GM12878 (cell line): ENCODE data around the gene HOXD12. TPM values are rescaled to one million over a fixed set of nuclear protein-coding genes. Genes with fewer than 3 reads are reported as not detected.

ENCODE experiments used
- BHLHE40 ChIP-seq, 2 experiments: fragments of 450-650 bp in 1 of 2; IDR thresholded peaks; 2 replicates each; pipeline ENCODE4 v1.6.1; 2011 to 2017; ENCODE audit warnings: low read depth in 2 of 2, borderline replicate concordance in 1 of 2, improper control_type of control experiment in 1 of 2, low read length in 1 of 2, mild to moderate bottlenecking in 1 of 2
- IKZF1 ChIP-seq: fragments of 450-650 bp; conservative IDR thresholded peaks from 2 replicates; pipeline ENCODE4 v1.6.1; 2017; ENCODE audit warnings: antibody characterized with exemption, mild to moderate bottlenecking
- RFX5 ChIP-seq: IDR thresholded peaks from 2 replicates; pipeline ENCODE4 v1.6.1; 2011; ENCODE audit warnings: low read depth, low read length, improper control_type of control experiment
- SMAD1 ChIP-seq: fragments of 450-650 bp; IDR thresholded peaks from 2 replicates; pipeline ENCODE4 v1.6.1; 2018; ENCODE audit warnings: mild to moderate bottlenecking, low read depth; ENCODE audit not compliant: partially characterized antibody
- SMARCA5 ChIP-seq: fragments of 450-650 bp; IDR thresholded peaks from 2 replicates; pipeline ENCODE4 v1.6.1; 2017; ENCODE audit warnings: mild to moderate bottlenecking
- SREBF1 ChIP-seq: IDR thresholded peaks from 2 replicates; pipeline ENCODE4 v1.6.1; 2012; ENCODE audit warnings: mild to moderate bottlenecking, low read length
- STAT1 ChIP-seq: fragments of 450-650 bp; conservative IDR thresholded peaks from 2 replicates; pipeline ENCODE4 v1.6.1; 2014; ENCODE audit warnings: antibody characterized with exemption, mild to moderate bottlenecking
- TBL1XR1 ChIP-seq: IDR thresholded peaks from 2 replicates; pipeline ENCODE4 v1.6.1; 2012; ENCODE audit warnings: low read depth, low read length, improper control_type of control experiment
- ZBTB4 ChIP-seq: fragments of 450-650 bp; formaldehyde crosslinking; IDR thresholded peaks from 2 replicates; pipeline ENCODE4 v1.4.0; 2022; ENCODE audit warnings: mild to moderate bottlenecking, moderate library complexity
- ZNF217 ChIP-seq: fragments of 450-650 bp; IDR thresholded peaks from 2 replicates; pipeline ENCODE4 v1.6.1; 2017; ENCODE audit warnings: antibody characterized with exemption, mild to moderate bottlenecking
- polyA plus RNA-seq, 11 experiments: library from polyadenylated mRNA; depleted of rRNA in 4 of 11; unstranded in 6 of 11; stranded (reverse) in 5 of 11; fragments of >200 nt; fragmentation: Nextera tagmentation in 4 of 11; fragmentation: Illumina TruSeq in 1 of 11; extraction: Ambion mirVana in 4 of 11; extraction: Trizol in 1 of 11; gene quantifications; 1 replicate in 1 of 11; 2 replicates in 10 of 11; pipeline versions ENCODE4 v1.2.1 to v1.2.3, GENCODE V29; 2011 to 2016; ENCODE audit warnings: inconsistent platforms in 2 of 11, missing spikeins in 2 of 11, low read depth in 1 of 11
- total RNA-seq, 4 experiments: library from RNA; depleted of rRNA in 3 of 4; stranded (reverse); fragments of >200 nt in 3 of 4; fragmentation: Illumina TruSeq in 1 of 4; extraction: Trizol in 1 of 4; gene quantifications; 2 replicates each; pipeline versions ENCODE4 v1.2.1 to v1.2.3, GENCODE V29; 2013 to 2021
- TF ChIP-seq, protein P1 (sequence below): IDR thresholded peaks from 2 replicates; pipeline ENCODE4 v1.6.1; 2012; ENCODE audit warnings: mild to moderate bottlenecking, low read depth, low read length
- TF ChIP-seq, protein P2 (sequence below): fragments of 450-650 bp; formaldehyde crosslinking; IDR thresholded peaks from 2 replicates; pipeline ENCODE4 v1.4.0; 2020; ENCODE audit warnings: mild to moderate bottlenecking, moderate library complexity

The HOXD12 gene
- total and polyA plus RNA-seq, 10 of the 15 experiments (the other 5 are each of a cell fraction or from before 2014, with no cell fraction given): not detected

DNA sequence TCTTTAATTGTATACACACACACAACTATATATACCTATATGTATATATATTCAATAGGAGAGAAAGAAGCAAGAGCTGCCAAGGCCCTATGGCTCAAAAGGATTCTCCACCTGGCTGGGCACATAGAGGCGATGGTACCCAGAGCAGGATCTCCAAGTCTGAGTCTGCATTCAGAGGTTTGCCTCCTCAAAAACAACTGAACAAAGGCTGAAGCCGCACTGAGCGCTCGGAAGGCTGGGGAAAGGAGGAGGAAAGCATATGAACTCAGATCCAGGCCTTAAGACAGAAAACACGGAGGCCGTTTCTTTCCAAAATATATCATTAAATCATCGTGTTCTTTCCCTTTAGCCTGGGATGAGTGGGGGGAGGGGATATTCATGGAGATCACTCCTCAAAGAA is 3.6 kb downstream of the HOXD12 start (continued):
- TF ChIP-seq, protein P1, sequence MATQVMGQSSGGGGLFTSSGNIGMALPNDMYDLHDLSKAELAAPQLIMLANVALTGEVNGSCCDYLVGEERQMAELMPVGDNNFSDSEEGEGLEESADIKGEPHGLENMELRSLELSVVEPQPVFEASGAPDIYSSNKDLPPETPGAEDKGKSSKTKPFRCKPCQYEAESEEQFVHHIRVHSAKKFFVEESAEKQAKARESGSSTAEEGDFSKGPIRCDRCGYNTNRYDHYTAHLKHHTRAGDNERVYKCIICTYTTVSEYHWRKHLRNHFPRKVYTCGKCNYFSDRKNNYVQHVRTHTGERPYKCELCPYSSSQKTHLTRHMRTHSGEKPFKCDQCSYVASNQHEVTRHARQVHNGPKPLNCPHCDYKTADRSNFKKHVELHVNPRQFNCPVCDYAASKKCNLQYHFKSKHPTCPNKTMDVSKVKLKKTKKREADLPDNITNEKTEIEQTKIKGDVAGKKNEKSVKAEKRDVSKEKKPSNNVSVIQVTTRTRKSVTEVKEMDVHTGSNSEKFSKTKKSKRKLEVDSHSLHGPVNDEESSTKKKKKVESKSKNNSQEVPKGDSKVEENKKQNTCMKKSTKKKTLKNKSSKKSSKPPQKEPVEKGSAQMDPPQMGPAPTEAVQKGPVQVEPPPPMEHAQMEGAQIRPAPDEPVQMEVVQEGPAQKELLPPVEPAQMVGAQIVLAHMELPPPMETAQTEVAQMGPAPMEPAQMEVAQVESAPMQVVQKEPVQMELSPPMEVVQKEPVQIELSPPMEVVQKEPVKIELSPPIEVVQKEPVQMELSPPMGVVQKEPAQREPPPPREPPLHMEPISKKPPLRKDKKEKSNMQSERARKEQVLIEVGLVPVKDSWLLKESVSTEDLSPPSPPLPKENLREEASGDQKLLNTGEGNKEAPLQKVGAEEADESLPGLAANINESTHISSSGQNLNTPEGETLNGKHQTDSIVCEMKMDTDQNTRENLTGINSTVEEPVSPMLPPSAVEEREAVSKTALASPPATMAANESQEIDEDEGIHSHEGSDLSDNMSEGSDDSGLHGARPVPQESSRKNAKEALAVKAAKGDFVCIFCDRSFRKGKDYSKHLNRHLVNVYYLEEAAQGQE: no peak
- TF ChIP-seq, protein P2, sequence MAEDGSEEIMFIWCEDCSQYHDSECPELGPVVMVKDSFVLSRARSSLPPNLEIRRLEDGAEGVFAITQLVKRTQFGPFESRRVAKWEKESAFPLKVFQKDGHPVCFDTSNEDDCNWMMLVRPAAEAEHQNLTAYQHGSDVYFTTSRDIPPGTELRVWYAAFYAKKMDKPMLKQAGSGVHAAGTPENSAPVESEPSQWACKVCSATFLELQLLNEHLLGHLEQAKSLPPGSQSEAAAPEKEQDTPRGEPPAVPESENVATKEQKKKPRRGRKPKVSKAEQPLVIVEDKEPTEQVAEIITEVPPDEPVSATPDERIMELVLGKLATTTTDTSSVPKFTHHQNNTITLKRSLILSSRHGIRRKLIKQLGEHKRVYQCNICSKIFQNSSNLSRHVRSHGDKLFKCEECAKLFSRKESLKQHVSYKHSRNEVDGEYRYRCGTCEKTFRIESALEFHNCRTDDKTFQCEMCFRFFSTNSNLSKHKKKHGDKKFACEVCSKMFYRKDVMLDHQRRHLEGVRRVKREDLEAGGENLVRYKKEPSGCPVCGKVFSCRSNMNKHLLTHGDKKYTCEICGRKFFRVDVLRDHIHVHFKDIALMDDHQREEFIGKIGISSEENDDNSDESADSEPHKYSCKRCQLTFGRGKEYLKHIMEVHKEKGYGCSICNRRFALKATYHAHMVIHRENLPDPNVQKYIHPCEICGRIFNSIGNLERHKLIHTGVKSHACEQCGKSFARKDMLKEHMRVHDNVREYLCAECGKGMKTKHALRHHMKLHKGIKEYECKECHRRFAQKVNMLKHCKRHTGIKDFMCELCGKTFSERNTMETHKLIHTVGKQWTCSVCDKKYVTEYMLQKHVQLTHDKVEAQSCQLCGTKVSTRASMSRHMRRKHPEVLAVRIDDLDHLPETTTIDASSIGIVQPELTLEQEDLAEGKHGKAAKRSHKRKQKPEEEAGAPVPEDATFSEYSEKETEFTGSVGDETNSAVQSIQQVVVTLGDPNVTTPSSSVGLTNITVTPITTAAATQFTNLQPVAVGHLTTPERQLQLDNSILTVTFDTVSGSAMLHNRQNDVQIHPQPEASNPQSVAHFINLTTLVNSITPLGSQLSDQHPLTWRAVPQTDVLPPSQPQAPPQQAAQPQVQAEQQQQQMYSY (CRISPR knock-in tag): no peak
- TF ChIP-seq RFX5 (no peak), IKZF1 (no peak), SMARCA5 (no peak), SMAD1 (no peak), STAT1 (no peak), BHLHE40 (IDR thresholded peaks at IDR 0.05; ENCODE audit: borderline replicate concordance in 1 of 2, low read depth in 2 of 2, low read length in 1 of 2) (no peak), TBL1XR1 (no peak), ZNF217 (no peak), ZBTB4 (CRISPR knock-in tag) (no peak), SREBF1 (no peak)
- TF ChIP-seq, all 136 proteins: peak for 0
